ENCODE measurements around the gene MEDAG.

- TF ChIP-seq CTCF (optimal IDR thresholded peaks at IDR 0.05 in 1 of 3, IDR thresholded peaks at IDR 0.05 in 1 of 3, conservative IDR thresholded peaks at IDR 0.05 in 1 of 3; ENCODE audit: extremely low read depth in 1 of 3, insufficient read depth in 2 of 3, low read length in 3 of 3), result no peak
- no peak for TF ChIP-seq EZH2 (IDR thresholded peaks at IDR 0.05; ENCODE audit: low read length)
Observed at GRCh38 chr13:30874111-30874510, 32.0 kb upstream of the MEDAG start.
